ENCODE measurements around the gene EYA2. TPM values are rescaled to one million over a fixed set of nuclear protein-coding genes. Genes with fewer than 3 reads are reported as not detected.

The EYA2 gene
- total RNA-seq, 4 donors from 2014 or later: 0.47 to 4.1 (median 2.2) TPM

DNA sequence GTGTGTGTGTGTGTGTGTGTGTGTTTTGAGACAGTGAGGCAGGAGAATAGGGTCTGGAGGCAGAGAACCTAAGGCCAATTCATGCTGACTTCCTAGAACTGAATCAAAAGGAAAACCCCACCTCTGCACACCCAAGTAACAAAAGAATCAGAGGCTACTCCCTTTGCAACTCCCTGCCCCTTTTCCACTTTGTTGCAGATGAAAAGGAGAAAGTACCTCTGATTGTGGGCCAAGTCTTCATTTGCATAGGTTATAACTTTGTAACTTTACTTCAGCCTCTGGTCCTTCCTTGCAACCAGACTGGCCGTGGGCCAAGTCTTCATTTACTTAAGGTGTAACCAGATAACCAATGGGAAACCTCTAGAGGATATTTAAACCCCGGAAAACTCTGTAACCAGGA lies 168.8 kb downstream of the EYA2 start:
- Histone ChIP-seq H3K27me3 (no peaks in the 10 kb centered on the region), H3K4me1 (no peaks in the 10 kb centered on the region), H3K9me3 (peaks cover 3 to 23% (median 8%) of the 10 kb centered on the region in 3 donors), H3K4me3 (no peak overlapping the region), H3K36me3 (no peaks in the 10 kb centered on the region), H3K27ac (no peak overlapping the region)
- TF ChIP-seq POLR2AphosphoS5 (IDR thresholded peaks at IDR 0.05) (no peak), POLR2A (IDR thresholded peaks at IDR 0.05) (no peak), EP300 (IDR thresholded peaks at IDR 0.05) (no peak)
- TF ChIP-seq, protein P1, sequence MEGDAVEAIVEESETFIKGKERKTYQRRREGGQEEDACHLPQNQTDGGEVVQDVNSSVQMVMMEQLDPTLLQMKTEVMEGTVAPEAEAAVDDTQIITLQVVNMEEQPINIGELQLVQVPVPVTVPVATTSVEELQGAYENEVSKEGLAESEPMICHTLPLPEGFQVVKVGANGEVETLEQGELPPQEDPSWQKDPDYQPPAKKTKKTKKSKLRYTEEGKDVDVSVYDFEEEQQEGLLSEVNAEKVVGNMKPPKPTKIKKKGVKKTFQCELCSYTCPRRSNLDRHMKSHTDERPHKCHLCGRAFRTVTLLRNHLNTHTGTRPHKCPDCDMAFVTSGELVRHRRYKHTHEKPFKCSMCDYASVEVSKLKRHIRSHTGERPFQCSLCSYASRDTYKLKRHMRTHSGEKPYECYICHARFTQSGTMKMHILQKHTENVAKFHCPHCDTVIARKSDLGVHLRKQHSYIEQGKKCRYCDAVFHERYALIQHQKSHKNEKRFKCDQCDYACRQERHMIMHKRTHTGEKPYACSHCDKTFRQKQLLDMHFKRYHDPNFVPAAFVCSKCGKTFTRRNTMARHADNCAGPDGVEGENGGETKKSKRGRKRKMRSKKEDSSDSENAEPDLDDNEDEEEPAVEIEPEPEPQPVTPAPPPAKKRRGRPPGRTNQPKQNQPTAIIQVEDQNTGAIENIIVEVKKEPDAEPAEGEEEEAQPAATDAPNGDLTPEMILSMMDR (IDR thresholded peaks at IDR 0.05): no peak
- 40 to 41% methylated on average over 1 to 2 of the region's 2 CpGs for WGBS, 2 donors (ENCODE audit: low coverage in 1 of 2)
- no peak for ATAC-seq

DNA sequence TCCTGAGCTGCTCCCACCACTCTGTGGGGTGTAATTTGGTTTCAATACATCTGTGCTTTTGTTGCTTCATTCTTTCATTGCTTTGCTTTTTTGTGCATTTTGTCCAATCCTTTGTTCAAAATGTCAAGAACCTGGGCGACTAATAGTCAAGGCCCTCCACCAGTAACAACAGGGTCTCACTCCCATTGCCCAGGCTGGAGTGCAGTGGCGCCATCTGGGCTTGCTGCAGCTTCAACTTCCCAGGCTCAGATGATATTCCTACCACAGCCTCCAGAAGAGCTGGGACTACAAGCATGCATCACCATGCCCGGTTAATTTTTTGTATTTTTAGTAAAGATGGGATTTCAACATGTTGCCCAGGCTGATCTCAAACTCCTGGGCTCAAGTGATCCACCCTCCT lies 169.2 kb downstream of the EYA2 start:
- TF ChIP-seq, protein P1 (IDR thresholded peaks at IDR 0.05): no peak
- no peak for ATAC-seq
- Histone ChIP-seq H3K27ac (no peak overlapping the region), H3K36me3 (no peaks in the 10 kb centered on the region), H3K4me1 (no peaks in the 10 kb centered on the region), H3K4me3 (no peak overlapping the region), H3K9me3 (peaks cover 3 to 27% (median 8%) of the 10 kb centered on the region in 3 donors), H3K27me3 (no peaks in the 10 kb centered on the region)
- 61 to 93% methylated on average over 3 of the region's 3 CpGs for WGBS, 2 donors (ENCODE audit: low coverage in 1 of 2)

DNA sequence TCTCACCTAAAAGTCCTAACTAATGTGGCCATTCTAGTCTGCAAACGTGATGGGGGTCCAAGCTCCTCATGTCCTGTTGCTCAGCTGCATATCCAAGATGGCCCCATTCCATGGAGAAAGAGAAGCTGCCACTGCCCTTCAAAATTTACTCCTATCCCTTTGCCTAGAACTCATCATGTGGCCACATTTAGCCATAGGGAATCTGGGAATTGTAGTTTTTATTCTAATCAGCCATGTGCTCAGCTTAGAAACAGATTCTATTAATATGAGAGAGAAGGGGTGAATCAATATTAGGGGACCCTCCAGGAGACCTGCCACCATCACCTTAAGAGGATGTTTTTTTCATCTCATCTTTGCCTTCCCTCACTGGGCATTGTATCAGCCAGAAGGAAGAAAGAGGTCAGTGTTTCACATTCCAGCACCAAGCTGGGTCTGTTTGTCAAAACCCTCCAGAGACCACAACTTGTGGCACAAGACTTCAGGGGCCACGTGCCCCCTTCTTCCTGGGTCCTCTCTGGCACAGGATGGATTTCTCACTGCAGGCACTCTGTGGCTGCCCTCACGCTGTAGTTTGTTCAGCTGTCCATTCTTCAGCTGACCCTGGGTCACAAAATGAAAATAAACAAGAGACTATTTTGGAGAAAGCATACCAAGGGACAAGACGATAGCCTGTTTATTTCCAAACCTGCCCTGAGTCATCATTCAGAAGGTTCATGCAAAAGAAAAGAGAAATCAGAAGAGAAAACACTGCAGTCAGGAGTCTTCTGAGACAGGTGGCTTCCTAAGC lies 172.0 kb downstream of the EYA2 start:
- ATAC-seq: no peak
- WGBS, 2 donors (ENCODE audit: low coverage in 1 of 2): 15 to 45% methylated on average over 2 of the region's 4 CpGs
- Histone ChIP-seq H3K27me3 (no peaks in the 10 kb centered on the region), H3K4me3 (no peak overlapping the region), H3K9me3 (peaks cover 3 to 33% (median 8%) of the 10 kb centered on the region in 3 donors), H3K27ac (no peak overlapping the region), H3K4me1 (no peaks in the 10 kb centered on the region), H3K36me3 (no peaks in the 10 kb centered on the region)
- no peak for TF ChIP-seq POLR2AphosphoS5 (IDR thresholded peaks at IDR 0.05)
- TF ChIP-seq, protein P1 (IDR thresholded peaks at IDR 0.05): no peak
- TF ChIP-seq EP300 (IDR thresholded peaks at IDR 0.05): no peak
- no peak for TF ChIP-seq POLR2A (IDR thresholded peaks at IDR 0.05)

DNA sequence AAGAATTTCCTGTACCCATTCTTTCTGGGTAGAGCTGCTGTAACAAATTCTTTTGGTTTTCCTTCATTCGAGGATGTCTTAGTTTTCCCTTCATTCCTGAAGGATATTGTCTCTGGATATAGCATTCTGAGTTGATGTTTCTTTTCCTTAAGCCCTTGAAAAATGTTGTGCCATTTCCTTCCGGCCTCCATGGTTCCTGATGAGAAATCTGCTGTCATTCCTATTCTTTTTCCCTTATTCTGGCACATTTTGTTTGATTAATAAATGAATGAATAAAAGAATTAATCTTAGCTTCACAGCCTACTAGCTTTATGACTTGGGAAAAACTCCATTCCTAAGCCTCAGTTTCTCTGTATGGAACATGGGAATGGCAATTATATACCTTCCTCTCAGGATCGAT lies 173.1 kb downstream of the EYA2 start:
- 86 to 87% methylated on average over 3 of the region's 3 CpGs for WGBS, 2 donors (ENCODE audit: low coverage in 1 of 2)
- TF ChIP-seq EP300 (IDR thresholded peaks at IDR 0.05): no peak
- TF ChIP-seq POLR2A (IDR thresholded peaks at IDR 0.05): no peak
- TF ChIP-seq, protein P1 (IDR thresholded peaks at IDR 0.05): no peak
- no peak for TF ChIP-seq POLR2AphosphoS5 (IDR thresholded peaks at IDR 0.05)
- Histone ChIP-seq H3K4me3 (no peak overlapping the region), H3K9me3 (peaks cover 3 to 33% (median 8%) of the 10 kb centered on the region in 3 donors), H3K4me1 (no peaks in the 10 kb centered on the region), H3K27me3 (no peaks in the 10 kb centered on the region), H3K27ac (no peak overlapping the region), H3K36me3 (no peaks in the 10 kb centered on the region)
- no peak for ATAC-seq

DNA sequence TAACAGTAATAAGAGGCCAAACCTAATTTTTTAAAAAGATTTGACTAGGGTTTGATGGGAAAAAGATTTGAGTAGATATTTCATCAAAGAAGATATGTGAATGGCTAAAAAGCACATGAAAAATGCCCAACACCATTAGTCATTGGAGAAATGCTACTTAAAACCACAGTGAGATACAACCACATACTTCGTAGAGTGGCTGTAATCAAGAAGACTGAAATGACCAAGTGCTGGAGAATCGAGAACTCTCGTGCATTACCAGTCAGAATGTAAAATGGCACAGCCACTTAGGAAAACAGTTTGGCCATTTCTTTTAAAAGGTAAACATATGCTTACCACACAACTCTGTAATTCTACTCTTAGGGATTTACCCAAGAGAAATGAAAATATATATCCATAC lies 175.5 kb downstream of the EYA2 start:
- no peaks in the 10 kb centered on the region for H3K36me3 ChIP-seq
- H3K27ac ChIP-seq: no peak overlapping the region
- ATAC-seq: no peak
- no peaks in the 10 kb centered on the region for H3K4me1 ChIP-seq
- TF ChIP-seq, protein P1 (IDR thresholded peaks at IDR 0.05): no peak
- no peak for TF ChIP-seq POLR2A (IDR thresholded peaks at IDR 0.05)
- no peak for TF ChIP-seq POLR2AphosphoS5 (IDR thresholded peaks at IDR 0.05)
- no peak for TF ChIP-seq EP300 (IDR thresholded peaks at IDR 0.05)
- H3K4me3 ChIP-seq: no peak overlapping the region
- peaks cover 3 to 33% (median 8%) of the 10 kb centered on the region in 3 donors for H3K9me3 ChIP-seq
- H3K27me3 ChIP-seq: no peaks in the 10 kb centered on the region
- 83 to 91% methylated on average over 3 of the region's 3 CpGs for WGBS, 2 donors (ENCODE audit: low coverage in 1 of 2)

All from gastroesophageal sphincter (tissue), 4 donors.